Karpas-422 (cell line): Measurements from ENCODE around the gene NAT8. TPM values are rescaled to one million over a fixed set of nuclear protein-coding genes. Genes with fewer than 3 reads are reported as not detected.
"Not testable (repeated sequence)": the region's sequence is repeated elsewhere in the genome, so short reads cannot be mapped to it uniquely, and the experiment has no call there.

Experiments used
- DNase-seq: peaks from one replicate; pipeline ENCODE4 v3.0.0-alpha.2; 2015
- H2AFZ ChIP-seq: fragments of 200-600 bp; sonication (generic); 2 replicates; pipeline ENCODE4 v1.6.1; 2014; ENCODE audit warnings: antibody characterized with exemption, low read length, mixed read lengths
- H3K27ac ChIP-seq: fragments of 200-600 bp; sonication (generic); 2 replicates; pipeline ENCODE4 v1.5.1; 2014; ENCODE audit warnings: mild to moderate bottlenecking, low read length, moderate library complexity
- H3K27me3 ChIP-seq: fragments of 200-600 bp; sonication (generic); 2 replicates; pipeline ENCODE4 v1.6.1; 2014; ENCODE audit warnings: low read length, mixed read lengths
- H3K36me3 ChIP-seq: fragments of 200-600 bp; sonication (generic); 2 replicates; pipeline ENCODE4 v1.6.1; 2014; ENCODE audit warnings: low read length, mixed read lengths; ENCODE audit not compliant: insufficient read depth
- H3K4me1 ChIP-seq: fragments of 200-600 bp; sonication (generic); 2 replicates; pipeline ENCODE4 v1.6.1; 2014; ENCODE audit warnings: mild to moderate bottlenecking, low read length, mixed read lengths
- H3K4me2 ChIP-seq: fragments of 200-600 bp; sonication (generic); 2 replicates; pipeline ENCODE4 v1.6.1; 2014; ENCODE audit warnings: low read length, low read depth, mild to moderate bottlenecking; ENCODE audit not compliant: poor library complexity, severe bottlenecking
- H3K4me3 ChIP-seq: fragments of 200-600 bp; sonication (generic); 2 replicates; pipeline ENCODE4 v1.5.1; 2014; ENCODE audit warnings: mild to moderate bottlenecking, antibody characterized with exemption, low read length, mixed read lengths
- H3K79me2 ChIP-seq: fragments of 200-600 bp; sonication (generic); 2 replicates; pipeline ENCODE4 v1.6.1; 2014; ENCODE audit warnings: mild to moderate bottlenecking, low read length, mixed read lengths
- H3K9ac ChIP-seq: fragments of 200-600 bp; sonication (generic); 2 replicates; pipeline ENCODE4 v1.6.0; 2014; ENCODE audit warnings: low read length
- H3K9me2 ChIP-seq: fragments of 200-600 bp; sonication (generic), shearing (Covaris generic); replicated peaks from 2 replicates; pipeline ENCODE4 v1.6.0; 2014; ENCODE audit warnings: mild to moderate bottlenecking, low read length, moderate library complexity; ENCODE audit not compliant: insufficient read depth
- H3K9me3 ChIP-seq: fragments of 300-700, 200-600 bp; sonication (generic); 2 replicates; pipeline ENCODE4 v1.6.1; 2014; ENCODE audit warnings: low read length, mixed read lengths
- H4K20me1 ChIP-seq: fragments of 200-600 bp; sonication (generic); 2 replicates; pipeline ENCODE4 v1.6.1; 2014; ENCODE audit warnings: mild to moderate bottlenecking, antibody characterized with exemption, low read length, low read depth; ENCODE audit not compliant: insufficient read depth
- total RNA-seq: library from RNA; depleted of rRNA; stranded (reverse); fragments of >200 nt; shearing (Covaris generic); gene quantifications from 2 replicates; pipeline ENCODE4 v1.2.3, GENCODE V29; 2014; ENCODE audit warnings: low replicate concordance

Gene NAT8
- total RNA-seq, 1 experiment from 2014 or later = not detected

- H3K9me2 ChIP-seq, H2AFZ ChIP-seq, H3K27me3 ChIP-seq, H3K9me3 ChIP-seq, H3K4me3 ChIP-seq, H3K4me2 ChIP-seq, DNase-seq, H3K27ac ChIP-seq, H3K4me1 ChIP-seq, H3K9ac ChIP-seq, H3K36me3 ChIP-seq, H4K20me1 ChIP-seq, H3K79me2 ChIP-seq: not testable (repeated sequence)
These were observed 35.8 kb upstream of the NAT8 start for GRCh38 chr2:73678008-73678407.

- H3K27ac ChIP-seq, H3K4me2 ChIP-seq, H3K4me3 ChIP-seq, H3K9me3 ChIP-seq, H3K36me3 ChIP-seq, H4K20me1 ChIP-seq, H3K9me2 ChIP-seq, DNase-seq, H3K4me1 ChIP-seq, H3K79me2 ChIP-seq, H3K9ac ChIP-seq, H3K27me3 ChIP-seq: not testable (repeated sequence)
- H2AFZ ChIP-seq = 0 out of 2 replicates have a peak overlapping the region, but pooled peaks have one; percentile 38
These were observed 34.0 kb upstream of the NAT8 start for GRCh38 chr2:73676211-73676610.

- H3K36me3 ChIP-seq, H3K9ac ChIP-seq, H3K9me2 ChIP-seq, H4K20me1 ChIP-seq, H3K9me3 ChIP-seq, H3K4me3 ChIP-seq, H2AFZ ChIP-seq, H3K27me3 ChIP-seq, H3K79me2 ChIP-seq, H3K4me1 ChIP-seq, H3K27ac ChIP-seq, H3K4me2 ChIP-seq: not testable (repeated sequence)
- DNase-seq = peak; percentile 58
These were observed 32.5 kb upstream of the NAT8 start for GRCh38 chr2:73674696-73675157.

GRCh38 chr2:73669976-73670375 lies 27.8 kb upstream of the NAT8 start:
- H3K4me2 ChIP-seq = not testable (repeated sequence)

GRCh38 chr2:73667239-73667638 lies 25.0 kb upstream of the NAT8 start:
- not testable (repeated sequence) for H3K9me3 ChIP-seq, H3K27ac ChIP-seq, H3K4me3 ChIP-seq, H3K36me3 ChIP-seq, H3K9ac ChIP-seq, H3K79me2 ChIP-seq, H3K27me3 ChIP-seq, H3K4me1 ChIP-seq, DNase-seq, H4K20me1 ChIP-seq, H3K9me2 ChIP-seq, H2AFZ ChIP-seq, H3K4me2 ChIP-seq

More at GRCh38 chr2:73669976-73670375, 27.8 kb upstream of the NAT8 start:
- H3K9me3 ChIP-seq, H3K4me3 ChIP-seq, H3K4me1 ChIP-seq, H3K9me2 ChIP-seq, H3K36me3 ChIP-seq, DNase-seq, H3K9ac ChIP-seq, H2AFZ ChIP-seq, H3K27me3 ChIP-seq, H3K27ac ChIP-seq, H3K79me2 ChIP-seq, H4K20me1 ChIP-seq: not testable (repeated sequence)

- no peaks in the 10 kb centered on the region for H4K20me1 ChIP-seq
These were observed 12.0 kb upstream of the NAT8 start for GRCh38 chr2:73654175-73654574.

GRCh38 chr2:73652348-73652747 lies 10.1 kb upstream of the NAT8 start:
- Histone ChIP-seq H3K4me1 (0 out of 2 replicates have a peak, but pooled peaks cover 2% of the 10 kb centered on the region), H3K9me3 (no peaks in the 10 kb centered on the region), H3K27ac (no peak overlapping the region), H3K36me3 (no peaks in the 10 kb centered on the region), H4K20me1 (no peaks in the 10 kb centered on the region), H3K79me2 (no peaks in the 10 kb centered on the region), H2AFZ (no peak overlapping the region), H3K4me3 (no peak overlapping the region), H3K4me2 (no peak overlapping the region), H3K9me2 (no peaks in the 10 kb centered on the region), H3K27me3 (no peaks in the 10 kb centered on the region), H3K9ac (no peak overlapping the region)
- DNase-seq = peak; percentile 29

More at GRCh38 chr2:73654175-73654574, 12.0 kb upstream of the NAT8 start:
- H3K4me3 ChIP-seq = no peak overlapping the region
- H3K9me3 ChIP-seq = peaks cover under 1% of the 10 kb centered on the region; the same call in 1 of the 2 replicates
- H3K36me3 ChIP-seq = no peaks in the 10 kb centered on the region
- H3K9me2 ChIP-seq = no peaks in the 10 kb centered on the region
- no peak overlapping the region for H3K27ac ChIP-seq
- no peaks in the 10 kb centered on the region for H3K27me3 ChIP-seq
- H3K9ac ChIP-seq = no peak overlapping the region
- H3K4me1 ChIP-seq = 0 out of 2 replicates have a peak, but pooled peaks cover 2% of the 10 kb centered on the region
- H3K79me2 ChIP-seq = no peaks in the 10 kb centered on the region
- H2AFZ ChIP-seq = no peak overlapping the region
- peak; percentile 36 for DNase-seq
- H3K4me2 ChIP-seq = no peak overlapping the region

GRCh38 chr2:73651591-73652230 lies 9.5 kb upstream of the NAT8 start:
- Histone ChIP-seq H3K27ac (no peak overlapping the region), H4K20me1 (no peaks in the 10 kb centered on the region), H3K4me2 (no peak overlapping the region), H3K9ac (no peak overlapping the region), H3K79me2 (no peaks in the 10 kb centered on the region), H3K9me2 (no peaks in the 10 kb centered on the region), H3K36me3 (no peaks in the 10 kb centered on the region), H2AFZ (no peak overlapping the region), H3K4me3 (no peak overlapping the region), H3K27me3 (no peaks in the 10 kb centered on the region), H3K9me3 (no peaks in the 10 kb centered on the region), H3K4me1 (0 out of 2 replicates have a peak, but pooled peaks cover 2% of the 10 kb centered on the region)
- DNase-seq = peak; percentile 29
